Stimulated activated naive CD8-positive, alpha-beta T cell treated with anti-CD3 and anti-CD28 coated beads, Interleukin-15, Interleukin-2, amounts not matched to agents 100 ng/mL and 50 ng/mL, for 24 hours (primary cell): ENCODE measurements around the gene BRD2.

Source experiments
- H3K27ac Mint-ChIP-seq: one replicate; pipeline ENCODE4 v1.8.0; 2021; ENCODE audit warnings: mild to moderate bottlenecking, mixed read lengths
- H3K27me3 Mint-ChIP-seq: one replicate; pipeline ENCODE4 v1.8.0; 2021; ENCODE audit warnings: mixed read lengths
- H3K36me3 Mint-ChIP-seq: one replicate; pipeline ENCODE4 v1.8.0; 2021; ENCODE audit warnings: low read depth, mixed read lengths
- H3K4me1 Mint-ChIP-seq: one replicate; pipeline ENCODE4 v1.8.0; 2021; ENCODE audit warnings: low read depth, mixed read lengths
- H3K4me3 Mint-ChIP-seq: one replicate; pipeline ENCODE4 v1.8.0; 2021; ENCODE audit warnings: mild to moderate bottlenecking, mixed read lengths
- H3K9me3 Mint-ChIP-seq: one replicate; pipeline ENCODE4 v1.8.0; 2021; ENCODE audit warnings: mixed read lengths

Gene BRD2

GRCh38 chr6:32984622-32985389, 16.4 kb downstream of the BRD2 start:
- peaks cover 27% of the 10 kb centered on the region for H3K36me3 Mint-ChIP-seq
- H3K4me1 Mint-ChIP-seq = peaks cover 20% of the 10 kb centered on the region
- H3K9me3 Mint-ChIP-seq = no peaks in the 10 kb centered on the region
- no peak overlapping the region for H3K4me3 Mint-ChIP-seq
- H3K27me3 Mint-ChIP-seq = no peaks in the 10 kb centered on the region
- H3K27ac Mint-ChIP-seq = peak overlapping the region; percentile 13

- H3K36me3 Mint-ChIP-seq = no peaks in the 10 kb centered on the region
- no peak overlapping the region for H3K4me3 Mint-ChIP-seq
- H3K27me3 Mint-ChIP-seq = peaks cover 4% of the 10 kb centered on the region
- H3K9me3 Mint-ChIP-seq = no peaks in the 10 kb centered on the region
- H3K27ac Mint-ChIP-seq = no peak overlapping the region
- peaks cover 10% of the 10 kb centered on the region for H3K4me1 Mint-ChIP-seq
Measured at GRCh38 chr6:32989368-32989767, 21.0 kb downstream of the BRD2 start.

GRCh38 chr6:32991972-32992371, 23.6 kb downstream of the BRD2 start:
- no peaks in the 10 kb centered on the region for H3K36me3 Mint-ChIP-seq
- peaks cover 7% of the 10 kb centered on the region for H3K27me3 Mint-ChIP-seq

GRCh38 chr6:32993363-32993973, 25.1 kb downstream of the BRD2 start:
- Mint-ChIP-seq H3K4me3 (no peak overlapping the region), H3K36me3 (no peaks in the 10 kb centered on the region), H3K4me1 (no peaks in the 10 kb centered on the region), H3K27ac (no peak overlapping the region), H3K27me3 (peaks cover 12% of the 10 kb centered on the region), H3K9me3 (no peaks in the 10 kb centered on the region)

More at GRCh38 chr6:32991972-32992371, 23.6 kb downstream of the BRD2 start:
- Mint-ChIP-seq H3K27ac (no peak overlapping the region), H3K9me3 (no peaks in the 10 kb centered on the region), H3K4me3 (no peak overlapping the region), H3K4me1 (peaks cover 6% of the 10 kb centered on the region)

- Mint-ChIP-seq H3K4me1 (peaks cover 7% of the 10 kb centered on the region), H3K27ac (no peak overlapping the region), H3K9me3 (no peaks in the 10 kb centered on the region), H3K4me3 (no peak overlapping the region), H3K36me3 (no peaks in the 10 kb centered on the region), H3K27me3 (peaks cover 14% of the 10 kb centered on the region)
Measured at GRCh38 chr6:32995448-32995847, 27.1 kb downstream of the BRD2 start.

- H3K9me3 Mint-ChIP-seq = no peaks in the 10 kb centered on the region
- H3K4me3 Mint-ChIP-seq = no peak overlapping the region
- peaks cover 10% of the 10 kb centered on the region for H3K4me1 Mint-ChIP-seq
- H3K36me3 Mint-ChIP-seq = no peaks in the 10 kb centered on the region
- H3K27ac Mint-ChIP-seq = no peak overlapping the region
- peaks cover 10% of the 10 kb centered on the region for H3K27me3 Mint-ChIP-seq
Measured at GRCh38 chr6:33000055-33000454, 31.7 kb downstream of the BRD2 start.

GRCh38 chr6:33001685-33002084, 33.3 kb downstream of the BRD2 start:
- Mint-ChIP-seq H3K9me3 (no peaks in the 10 kb centered on the region), H3K27me3 (peaks cover 7% of the 10 kb centered on the region), H3K4me1 (peaks cover 10% of the 10 kb centered on the region), H3K27ac (no peak overlapping the region), H3K36me3 (no peaks in the 10 kb centered on the region), H3K4me3 (no peak overlapping the region)

GRCh38 chr6:33004940-33005339, 36.5 kb downstream of the BRD2 start:
- H3K9me3 Mint-ChIP-seq = no peaks in the 10 kb centered on the region
- H3K4me1 Mint-ChIP-seq = peaks cover 32% of the 10 kb centered on the region
- H3K27ac Mint-ChIP-seq = no peak overlapping the region
- H3K4me3 Mint-ChIP-seq = no peak overlapping the region
- no peaks in the 10 kb centered on the region for H3K36me3 Mint-ChIP-seq
- H3K27me3 Mint-ChIP-seq = no peaks in the 10 kb centered on the region

GRCh38 chr6:33007831-33008400, 39.5 kb downstream of the BRD2 start:
- no peaks in the 10 kb centered on the region for H3K9me3 Mint-ChIP-seq
- peaks cover 24% of the 10 kb centered on the region for H3K4me1 Mint-ChIP-seq
- no peaks in the 10 kb centered on the region for H3K27me3 Mint-ChIP-seq
- H3K4me3 Mint-ChIP-seq = peak overlapping the region; percentile 93
- no peaks in the 10 kb centered on the region for H3K36me3 Mint-ChIP-seq
- no peak overlapping the region for H3K27ac Mint-ChIP-seq

GRCh38 chr6:33008944-33009861, 40.8 kb downstream of the BRD2 start, which contains the start of gene HLA-DOA:
TSS of gene HLA-DOA (minus strand) at chr6:33009591.
- no peaks in the 10 kb centered on the region for H3K27me3 Mint-ChIP-seq
- peak within 1 kb of the TSS; percentile 93 for H3K4me3 Mint-ChIP-seq
- H3K27ac Mint-ChIP-seq = peak within 1 kb of the TSS; percentile 87
- peaks cover 24% of the 10 kb centered on the region for H3K4me1 Mint-ChIP-seq
- H3K9me3 Mint-ChIP-seq = no peaks in the 10 kb centered on the region
- no peaks in the 10 kb centered on the region for H3K36me3 Mint-ChIP-seq

- H3K4me1 Mint-ChIP-seq = peaks cover 29% of the 10 kb centered on the region
- no peak overlapping the region for H3K27ac Mint-ChIP-seq
- H3K9me3 Mint-ChIP-seq = no peaks in the 10 kb centered on the region
- no peaks in the 10 kb centered on the region for H3K36me3 Mint-ChIP-seq
- H3K27me3 Mint-ChIP-seq = no peaks in the 10 kb centered on the region
- H3K4me3 Mint-ChIP-seq = no peak overlapping the region
Measured at GRCh38 chr6:33010356-33010755, 42.0 kb downstream of the BRD2 start.

- Mint-ChIP-seq H3K4me1 (peaks cover 38% of the 10 kb centered on the region), H3K27ac (no peak overlapping the region), H3K36me3 (no peaks in the 10 kb centered on the region), H3K4me3 (no peak overlapping the region), H3K27me3 (no peaks in the 10 kb centered on the region), H3K9me3 (no peaks in the 10 kb centered on the region)
Measured at GRCh38 chr6:33013608-33014007, 45.2 kb downstream of the BRD2 start.

- H3K27ac Mint-ChIP-seq = no peak overlapping the region
- peaks cover 41% of the 10 kb centered on the region for H3K4me1 Mint-ChIP-seq
- no peaks in the 10 kb centered on the region for H3K9me3 Mint-ChIP-seq
- no peak overlapping the region for H3K4me3 Mint-ChIP-seq
- H3K36me3 Mint-ChIP-seq = no peaks in the 10 kb centered on the region
- H3K27me3 Mint-ChIP-seq = no peaks in the 10 kb centered on the region
Measured at GRCh38 chr6:33014841-33015634, 46.6 kb downstream of the BRD2 start.

- no peak overlapping the region for H3K4me3 Mint-ChIP-seq
- H3K27me3 Mint-ChIP-seq = no peaks in the 10 kb centered on the region
- no peaks in the 10 kb centered on the region for H3K36me3 Mint-ChIP-seq
- H3K9me3 Mint-ChIP-seq = no peaks in the 10 kb centered on the region
- H3K27ac Mint-ChIP-seq = no peak overlapping the region
- peaks cover 48% of the 10 kb centered on the region for H3K4me1 Mint-ChIP-seq
Measured at GRCh38 chr6:33015798-33016197, 47.4 kb downstream of the BRD2 start.
